RWPE2 (cell line): ENCODE measurements around the gene HMCN2.

Experiments used
- ATAC-seq: fragments of 200-7000 bp; cut with Tn5 transposase; 3 replicates; pipeline ENCODE4 v1.9.1; 2021; ENCODE audit warnings: low read depth
- DNase-seq: peaks from one replicate; pipeline ENCODE4 v3.0.0-alpha.2; 2020; ENCODE audit warnings: low spot score
- H3K27ac ChIP-seq: fragments of 450-650 bp; 2 replicates; pipeline ENCODE4 v1.5.1; 2017; ENCODE audit warnings: mild to moderate bottlenecking; ENCODE audit not compliant: poor library complexity, severe bottlenecking
- H3K27me3 ChIP-seq: fragments of 250-450 bp; sonication (Bioruptor Pico); 2 replicates; pipeline ENCODE4 v1.5.1; 2021; ENCODE audit warnings: mild to moderate bottlenecking, moderate library complexity; ENCODE audit not compliant: insufficient read depth, poor library complexity, severe bottlenecking
- H3K36me3 ChIP-seq: fragments of 250-450 bp; sonication (Bioruptor Pico); 2 replicates; pipeline ENCODE4 v1.5.1; 2020; ENCODE audit warnings: low read depth, mild to moderate bottlenecking, moderate library complexity
- H3K4me1 ChIP-seq: fragments of 250-450 bp; sonication (Bioruptor Pico); 2 replicates; pipeline ENCODE4 v1.5.1; 2021; ENCODE audit warnings: mild to moderate bottlenecking, moderate library complexity; ENCODE audit not compliant: insufficient read depth, poor library complexity, severe bottlenecking
- H3K4me3 ChIP-seq: fragments of 250-450 bp; sonication (Bioruptor Pico); 2 replicates; pipeline ENCODE4 v1.5.1; 2021; ENCODE audit warnings: mild to moderate bottlenecking, moderate library complexity; ENCODE audit not compliant: severe bottlenecking
- H3K9me3 ChIP-seq: fragments of 250-450 bp; sonication (Bioruptor Pico); 2 replicates; pipeline ENCODE4 v1.5.1; 2021; ENCODE audit warnings: mild to moderate bottlenecking, moderate library complexity; ENCODE audit not compliant: severe bottlenecking
- TF ChIP-seq, protein P1 (sequence below): fragments of 450-650 bp; IDR thresholded peaks from one replicate; pipeline ENCODE4 v1.5.1; 2017; ENCODE audit warnings: mild to moderate bottlenecking, moderate library complexity; ENCODE audit not compliant: poor library complexity, severe bottlenecking

Gene HMCN2

DNA sequence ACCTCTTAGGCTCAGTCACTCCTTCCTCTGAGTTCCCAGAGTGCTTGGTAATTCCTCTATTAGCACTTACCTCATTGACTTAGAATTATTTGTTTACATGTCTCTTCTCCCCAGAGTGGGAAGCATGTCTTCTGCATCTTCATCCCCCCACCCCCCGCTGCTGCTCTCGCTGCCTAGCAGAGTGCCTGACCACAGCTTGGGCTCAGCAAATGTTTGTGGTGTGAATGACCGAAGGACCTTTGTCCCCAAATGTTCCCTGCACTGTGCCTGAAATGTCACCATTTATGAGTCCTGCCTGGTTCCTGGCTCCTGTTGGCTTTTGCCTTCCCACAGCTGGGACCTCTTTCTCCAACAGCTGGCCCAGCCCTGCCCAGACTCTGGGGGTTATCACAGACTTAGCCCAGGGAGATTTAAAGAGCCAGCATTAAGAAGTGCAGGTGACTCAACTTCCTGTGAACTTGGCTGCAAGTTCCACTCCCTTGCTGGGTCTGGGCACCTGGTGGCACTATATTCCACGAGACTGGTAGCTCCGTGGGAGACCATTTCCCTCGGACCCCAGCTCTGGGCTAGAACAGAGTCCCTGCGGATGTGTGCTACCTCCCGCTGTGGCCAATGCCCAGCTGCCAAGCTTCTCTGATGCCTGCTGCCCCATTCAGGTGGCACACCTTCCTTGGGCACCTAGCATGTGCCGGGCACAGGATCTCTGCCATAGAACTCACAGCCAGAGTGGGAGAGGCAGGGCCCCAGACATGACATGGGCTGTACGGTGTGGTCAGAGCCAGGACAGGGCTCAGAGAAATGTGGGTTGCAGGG, 1.8 kb upstream of the HMCN2 start:
- Histone ChIP-seq H3K4me3 (no peak overlapping the region), H3K36me3 (no peaks in the 10 kb centered on the region), H3K9me3 (no peaks in the 10 kb centered on the region), H3K4me1 (no peaks in the 10 kb centered on the region), H3K27me3 (peaks cover 48% of the 10 kb centered on the region), H3K27ac (no peak overlapping the region)
- ATAC-seq (peak; percentile 55), DNase-seq (no peak)
- TF ChIP-seq, protein P1, sequence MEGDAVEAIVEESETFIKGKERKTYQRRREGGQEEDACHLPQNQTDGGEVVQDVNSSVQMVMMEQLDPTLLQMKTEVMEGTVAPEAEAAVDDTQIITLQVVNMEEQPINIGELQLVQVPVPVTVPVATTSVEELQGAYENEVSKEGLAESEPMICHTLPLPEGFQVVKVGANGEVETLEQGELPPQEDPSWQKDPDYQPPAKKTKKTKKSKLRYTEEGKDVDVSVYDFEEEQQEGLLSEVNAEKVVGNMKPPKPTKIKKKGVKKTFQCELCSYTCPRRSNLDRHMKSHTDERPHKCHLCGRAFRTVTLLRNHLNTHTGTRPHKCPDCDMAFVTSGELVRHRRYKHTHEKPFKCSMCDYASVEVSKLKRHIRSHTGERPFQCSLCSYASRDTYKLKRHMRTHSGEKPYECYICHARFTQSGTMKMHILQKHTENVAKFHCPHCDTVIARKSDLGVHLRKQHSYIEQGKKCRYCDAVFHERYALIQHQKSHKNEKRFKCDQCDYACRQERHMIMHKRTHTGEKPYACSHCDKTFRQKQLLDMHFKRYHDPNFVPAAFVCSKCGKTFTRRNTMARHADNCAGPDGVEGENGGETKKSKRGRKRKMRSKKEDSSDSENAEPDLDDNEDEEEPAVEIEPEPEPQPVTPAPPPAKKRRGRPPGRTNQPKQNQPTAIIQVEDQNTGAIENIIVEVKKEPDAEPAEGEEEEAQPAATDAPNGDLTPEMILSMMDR = peak; percentile 7

DNA sequence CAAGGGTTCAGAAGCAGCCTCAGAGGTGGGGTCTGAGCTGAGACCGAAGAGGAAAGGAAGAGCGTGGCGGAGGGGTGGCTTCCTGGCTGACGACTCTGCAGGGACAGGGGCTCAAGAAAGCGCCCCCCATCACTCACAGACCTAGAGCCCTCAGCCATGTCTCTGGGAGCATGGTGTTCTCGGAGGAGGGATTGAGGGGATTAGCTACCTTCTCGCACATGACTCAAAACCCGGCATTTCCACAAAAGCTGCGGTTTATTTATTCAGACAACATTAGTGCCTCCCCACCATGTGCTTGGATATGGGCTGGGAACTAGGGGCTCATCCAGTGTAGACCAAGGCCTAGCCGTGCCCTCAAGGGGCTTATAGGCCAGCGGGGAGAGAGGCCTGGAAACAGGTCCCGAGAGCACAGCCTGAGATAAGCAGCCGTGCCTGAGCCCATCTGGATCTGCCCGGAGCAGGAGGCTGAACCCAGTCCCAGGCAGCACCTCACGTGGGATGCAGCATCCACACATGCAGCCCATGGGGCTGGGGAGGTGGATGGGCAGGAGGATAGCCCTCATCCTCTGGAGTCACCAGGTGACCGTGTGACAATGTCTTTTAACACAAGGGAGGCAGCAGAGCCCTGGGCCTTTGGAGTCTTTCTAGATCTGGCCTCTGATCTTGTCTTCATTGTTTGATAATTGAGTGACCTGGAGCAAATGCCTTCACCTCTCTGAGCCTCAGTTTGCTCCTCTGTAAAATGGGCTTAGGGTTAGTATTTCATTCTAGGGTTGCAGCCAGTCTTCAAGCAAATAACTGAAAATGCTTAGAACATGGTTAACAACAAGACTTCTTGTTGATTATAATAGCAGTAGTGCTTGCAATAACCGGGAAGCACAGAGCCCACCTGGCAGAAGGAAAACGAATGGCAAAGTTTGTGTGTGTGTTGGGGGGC, 878 bp upstream of the HMCN2 start:
- Histone ChIP-seq H3K9me3 (no peaks in the 10 kb centered on the region), H3K4me1 (no peaks in the 10 kb centered on the region), H3K27me3 (peaks cover 48% of the 10 kb centered on the region), H3K36me3 (no peaks in the 10 kb centered on the region), H3K27ac (no peak overlapping the region), H3K4me3 (no peak overlapping the region)
- TF ChIP-seq, protein P1 = no peak
- DNase-seq (no peak), ATAC-seq (no peak)

DNA sequence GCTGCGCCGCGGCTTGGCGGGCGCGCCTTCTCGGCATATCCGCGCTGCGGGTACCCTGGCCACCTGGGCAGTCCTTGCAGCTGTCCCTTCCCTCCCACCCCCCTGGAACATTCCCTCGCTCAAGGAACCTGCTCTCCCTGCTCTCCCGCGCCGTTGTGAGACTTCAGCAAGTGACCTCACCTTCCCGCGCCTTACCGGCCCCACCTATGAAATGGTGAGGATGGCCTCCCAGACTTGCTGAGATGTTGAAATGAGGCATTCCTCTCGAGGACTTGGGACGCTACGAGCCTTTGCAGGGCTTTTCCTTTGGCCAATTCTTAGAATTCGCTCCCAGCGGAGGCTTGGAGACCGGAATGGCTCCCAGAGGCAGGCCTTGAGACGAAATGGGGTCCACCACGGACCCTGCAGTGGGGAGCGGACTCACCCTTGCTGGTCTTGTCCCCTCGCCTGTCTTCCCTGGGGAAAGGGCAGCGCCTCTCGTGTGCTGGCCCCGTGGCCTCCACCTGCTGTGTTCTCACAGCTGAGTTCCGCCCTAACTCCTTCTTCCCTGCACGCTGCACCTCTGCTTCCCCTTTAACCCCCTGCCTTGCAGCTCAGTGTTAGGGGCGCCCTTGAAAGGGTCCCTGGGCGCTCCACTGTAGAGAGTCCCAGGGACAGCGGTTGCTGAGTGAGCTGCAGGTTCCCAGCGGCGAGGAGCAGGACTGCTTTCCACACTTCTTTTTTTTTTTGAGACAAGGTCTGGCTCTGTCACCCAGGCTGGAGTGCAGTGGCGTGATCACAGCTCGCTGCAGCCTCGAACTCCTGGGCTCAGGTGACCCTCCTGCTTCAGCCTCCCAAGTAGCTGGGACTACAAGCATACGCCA, 907 bp downstream of the HMCN2 start:
- H3K4me3 ChIP-seq = no peak overlapping the region
- DNase-seq (no peak), ATAC-seq (peak; percentile 21; the same call in 2 of the 3 replicates)
- H3K4me1 ChIP-seq = no peaks in the 10 kb centered on the region
- no peaks in the 10 kb centered on the region for H3K9me3 ChIP-seq
- H3K27ac ChIP-seq = no peak overlapping the region
- peaks cover 45% of the 10 kb centered on the region for H3K27me3 ChIP-seq
- TF ChIP-seq, protein P1 = no peak
- no peaks in the 10 kb centered on the region for H3K36me3 ChIP-seq

DNA sequence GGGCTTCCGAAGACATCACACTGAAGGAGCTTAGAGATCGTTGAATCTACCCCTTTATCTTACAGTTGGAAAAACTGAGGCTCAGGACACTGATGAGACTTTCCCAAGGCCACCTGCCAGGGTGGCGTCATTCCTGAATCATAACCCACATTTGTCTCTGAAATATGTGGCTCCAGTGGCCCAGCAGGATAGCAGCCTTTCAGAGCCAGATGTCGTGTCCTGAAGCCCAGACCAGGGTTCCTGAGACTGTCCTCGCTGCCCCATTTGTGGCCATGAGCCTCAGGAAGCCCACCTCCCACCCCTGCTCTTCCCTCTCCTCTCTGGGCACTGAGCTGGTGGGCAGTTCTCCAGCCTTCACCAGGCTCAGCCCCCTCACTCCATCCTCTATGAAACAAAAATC, 2.4 kb downstream of the HMCN2 start:
- DNase-seq = no peak
- ATAC-seq = no peak
- no peaks in the 10 kb centered on the region for H3K4me1 ChIP-seq
- H3K27me3 ChIP-seq = peaks cover 45% of the 10 kb centered on the region
- H3K4me3 ChIP-seq = no peak overlapping the region
- no peaks in the 10 kb centered on the region for H3K9me3 ChIP-seq
- TF ChIP-seq, protein P1 = no peak
- H3K27ac ChIP-seq = no peak overlapping the region
- H3K36me3 ChIP-seq = no peaks in the 10 kb centered on the region
